Transverse colon (tissue), 4 donors: ENCODE results near the gene ME3.

Source experiments
- CTCF ChIP-seq, 5 experiments: fragments of 200-600 bp in 3 of 5; fragments of 450-650 bp in 2 of 5; sonication (generic) in 3 of 5; IDR thresholded peaks; 1 replicate in 2 of 5; 2 replicates in 3 of 5; pipeline ENCODE4 v1.5.1; 2016 to 2017; ENCODE audit warnings: antibody characterized with exemption in 5 of 5, inconsistent platforms in 3 of 5, mild to moderate bottlenecking in 2 of 5, moderate library complexity in 1 of 5
- POLR2AphosphoS5 ChIP-seq, 3 donors: sonication (generic); formaldehyde crosslinking; IDR thresholded peaks; one replicate each; pipeline ENCODE4 v1.6.1; 2016; ENCODE audit warnings: antibody characterized with exemption in 3 of 3

GRCh38 chr11:86658534-86658933, 13.9 kb downstream of the ME3 start:
- TF ChIP-seq CTCF (IDR thresholded peaks at IDR 0.05) (no peak), POLR2AphosphoS5 (IDR thresholded peaks at IDR 0.05) (no peak)
